ENCODE measurements around the gene TNP2.

TNP2 gene

DNA sequence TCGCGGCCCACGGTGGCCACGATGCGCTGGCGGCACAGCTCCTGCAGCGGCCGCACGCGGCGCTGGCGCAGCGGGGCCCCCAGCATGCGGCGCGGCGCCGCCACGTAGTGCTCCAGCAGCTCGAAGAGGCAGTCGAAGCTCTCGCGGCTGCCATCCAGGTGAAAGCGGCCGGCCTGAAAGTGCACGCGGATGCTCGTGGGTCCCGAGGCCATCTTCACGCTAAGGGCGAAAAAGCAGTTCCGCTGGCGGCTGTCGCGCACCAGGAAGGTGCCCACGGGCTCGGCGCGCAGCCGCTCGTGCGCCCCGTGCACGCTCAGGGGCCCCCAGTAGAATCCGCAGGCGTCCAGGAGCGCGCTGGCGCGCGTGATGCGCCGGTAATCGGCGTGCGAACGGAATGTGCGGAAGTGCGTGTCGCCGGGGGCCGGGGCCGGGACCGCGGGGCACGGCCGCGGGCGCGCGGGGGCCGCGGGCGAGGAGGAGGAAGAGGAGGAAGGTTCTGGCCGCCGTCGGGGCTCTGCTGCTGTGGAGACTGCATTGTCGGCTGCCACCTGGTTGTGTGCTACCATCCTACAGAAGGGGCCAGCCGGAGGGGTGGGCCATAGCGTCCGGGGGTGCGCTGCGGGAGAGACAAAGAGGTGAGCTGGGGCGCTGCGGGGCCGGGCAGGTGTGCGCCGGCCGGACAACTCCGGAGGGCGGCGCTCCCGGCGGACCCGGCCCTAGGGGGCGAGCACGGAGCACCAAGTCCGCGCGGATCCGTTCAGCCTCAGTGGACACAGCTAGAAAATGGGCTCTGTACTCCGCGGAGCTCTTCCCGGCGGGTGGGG is 14.0 kb downstream of the TNP2 start:
- no peak for DNase-seq

DNA sequence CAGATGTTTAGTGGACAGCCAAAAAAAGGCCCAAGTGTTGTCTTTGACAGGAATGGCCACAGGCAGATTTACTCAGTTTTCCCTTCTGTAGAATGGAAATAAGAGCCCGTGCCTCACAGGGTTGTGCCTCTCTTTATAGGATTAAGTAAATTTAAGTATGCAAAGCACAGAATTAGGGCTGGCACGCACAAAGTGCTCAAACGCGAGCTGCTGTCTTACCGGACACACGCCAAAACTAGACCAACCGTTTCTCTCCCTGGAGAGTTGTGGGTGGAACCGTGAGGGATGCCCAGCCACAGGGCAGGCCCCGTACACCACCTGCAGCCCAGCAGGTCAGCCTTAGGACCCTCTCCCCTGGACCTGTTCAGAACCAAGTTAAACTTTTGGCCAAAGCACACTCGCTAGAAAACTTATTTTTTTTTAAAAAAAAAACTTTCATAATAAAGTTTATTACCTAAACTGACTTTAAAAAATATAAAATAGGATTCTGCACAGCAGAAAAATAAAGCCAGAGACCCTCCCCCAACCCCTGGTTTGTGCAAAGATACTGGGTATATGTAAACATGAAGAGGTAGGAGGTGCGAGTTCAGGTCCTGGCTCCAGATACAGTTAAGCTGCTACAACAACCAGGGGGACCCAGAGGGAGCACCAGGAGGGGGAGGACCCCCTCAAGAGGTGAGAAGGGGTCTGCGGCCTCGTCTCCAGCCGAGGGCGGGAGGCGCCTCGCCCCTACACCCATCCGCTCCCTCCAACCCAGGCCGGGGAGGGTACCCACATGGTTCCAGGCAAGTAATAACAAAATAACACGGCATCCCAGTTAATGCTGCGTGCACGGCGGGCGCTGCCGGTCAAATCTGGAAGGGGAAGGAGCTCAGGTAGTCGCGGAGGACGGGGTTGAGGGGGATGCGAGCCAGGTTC is 14.9 kb downstream of the TNP2 start:
- DNase-seq = no peak

DNA sequence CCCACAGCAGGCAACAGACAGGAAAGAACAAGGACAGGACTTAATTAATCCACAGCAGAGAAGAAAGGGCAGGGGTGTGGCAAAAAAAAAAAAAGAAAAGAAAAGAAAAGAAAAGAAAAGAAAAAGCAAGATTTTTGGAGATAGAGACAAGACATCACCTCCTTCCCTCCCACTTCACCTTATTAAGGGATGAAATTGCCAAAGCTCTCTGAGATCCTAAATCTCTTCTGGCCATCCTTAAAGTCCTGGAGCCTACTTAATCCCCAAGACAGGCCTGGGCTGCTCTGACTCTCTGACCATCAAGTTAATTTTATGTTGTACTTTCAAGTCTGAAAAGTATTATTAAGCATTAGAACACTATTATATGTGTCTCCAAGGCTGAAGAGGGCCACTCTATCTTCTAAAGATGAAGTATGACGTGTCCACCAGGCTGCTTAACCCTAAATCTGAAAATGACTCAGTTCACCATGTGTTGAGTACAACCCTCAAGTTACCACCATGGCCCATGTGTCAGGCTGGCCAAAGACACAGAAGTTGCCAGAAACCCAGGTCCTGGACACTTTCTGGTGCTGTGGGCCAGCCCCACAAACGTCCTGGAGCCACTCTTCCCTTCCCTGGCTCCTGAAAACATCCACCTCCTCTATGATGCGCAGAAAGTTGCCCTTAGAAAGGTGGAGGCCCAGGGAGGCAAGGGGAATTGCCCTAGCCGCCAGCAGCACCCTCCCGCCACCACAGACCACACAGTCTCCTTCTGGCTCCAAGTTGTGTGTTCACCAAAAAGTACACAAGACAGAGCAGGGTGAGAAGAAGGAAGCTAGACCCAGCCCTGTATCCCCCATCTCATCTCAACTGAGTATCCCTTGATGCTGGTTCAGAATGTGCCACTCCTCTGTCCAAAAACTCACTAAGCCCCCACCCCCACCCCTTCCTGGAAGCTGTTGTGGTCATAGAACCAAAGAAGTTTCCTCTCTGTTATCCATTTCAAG is 15.8 kb downstream of the TNP2 start:
- DNase-seq = no peak

DNA sequence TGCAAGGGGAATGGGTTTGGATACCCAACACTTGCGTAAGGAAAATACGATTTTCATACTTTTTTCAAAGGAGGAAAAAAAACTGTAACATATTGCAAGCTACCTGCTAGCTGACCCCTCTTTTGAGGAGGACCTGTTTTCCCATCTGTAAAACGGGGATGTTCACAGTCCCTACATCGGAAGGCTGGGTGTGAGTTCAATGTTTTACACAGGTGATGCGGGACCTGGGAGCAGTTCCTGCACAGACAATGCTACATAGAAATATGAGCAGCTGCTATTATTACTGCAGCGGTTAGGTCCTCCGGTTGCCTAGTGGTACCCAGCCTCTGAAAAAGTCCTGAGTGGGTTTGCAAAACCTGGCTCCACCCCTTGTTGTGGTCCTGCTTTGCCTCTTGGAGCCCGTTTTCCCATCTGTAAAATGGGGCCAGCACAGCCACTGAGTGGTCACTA is 16.6 kb downstream of the TNP2 start:
- no peak for DNase-seq

DNA sequence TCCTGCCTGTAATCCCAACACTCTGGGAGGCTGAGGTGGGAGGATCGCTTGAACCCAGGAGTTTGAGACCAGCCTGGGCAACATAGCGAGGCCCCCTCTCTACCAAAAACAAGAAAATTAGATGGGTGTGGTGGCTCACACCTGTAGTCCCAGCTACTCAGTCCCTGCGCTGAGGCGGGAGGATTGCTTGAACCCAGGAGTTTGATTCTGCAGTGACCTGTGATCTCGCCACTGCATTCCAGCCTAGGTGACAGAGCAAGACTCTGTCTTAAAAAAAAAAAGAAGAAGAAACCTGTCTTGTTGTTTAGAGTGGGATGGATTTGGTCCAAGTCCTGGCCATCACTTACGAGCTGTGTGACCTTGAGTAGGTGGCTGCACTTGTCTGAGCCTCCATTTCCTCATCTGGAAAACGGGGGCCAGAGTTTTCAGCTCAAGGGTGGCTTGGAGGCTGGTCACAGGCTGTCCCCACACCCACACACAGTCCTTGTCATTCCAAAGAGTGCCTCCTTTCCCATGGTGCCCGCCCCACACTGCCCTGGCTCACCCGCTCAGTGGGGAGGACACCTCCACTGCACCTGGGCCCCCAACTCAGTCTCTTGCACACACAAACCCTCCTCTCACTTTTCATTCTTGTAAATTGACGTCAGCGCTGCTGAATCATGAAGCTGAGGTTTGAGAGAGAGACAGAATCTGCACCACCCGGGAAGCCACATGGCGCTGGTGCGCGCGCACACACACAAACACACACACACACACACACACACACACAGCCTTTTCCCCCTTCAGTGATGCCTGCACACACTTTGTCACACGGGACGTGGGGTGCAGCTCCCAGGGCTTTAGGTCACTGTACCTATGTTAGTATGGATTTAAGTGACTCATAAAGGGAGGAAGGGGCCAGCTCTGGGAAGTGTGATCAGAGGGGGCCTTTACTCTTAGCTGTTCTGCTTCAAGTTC is 17.3 kb downstream of the TNP2 start:
- no peak for DNase-seq

DNA sequence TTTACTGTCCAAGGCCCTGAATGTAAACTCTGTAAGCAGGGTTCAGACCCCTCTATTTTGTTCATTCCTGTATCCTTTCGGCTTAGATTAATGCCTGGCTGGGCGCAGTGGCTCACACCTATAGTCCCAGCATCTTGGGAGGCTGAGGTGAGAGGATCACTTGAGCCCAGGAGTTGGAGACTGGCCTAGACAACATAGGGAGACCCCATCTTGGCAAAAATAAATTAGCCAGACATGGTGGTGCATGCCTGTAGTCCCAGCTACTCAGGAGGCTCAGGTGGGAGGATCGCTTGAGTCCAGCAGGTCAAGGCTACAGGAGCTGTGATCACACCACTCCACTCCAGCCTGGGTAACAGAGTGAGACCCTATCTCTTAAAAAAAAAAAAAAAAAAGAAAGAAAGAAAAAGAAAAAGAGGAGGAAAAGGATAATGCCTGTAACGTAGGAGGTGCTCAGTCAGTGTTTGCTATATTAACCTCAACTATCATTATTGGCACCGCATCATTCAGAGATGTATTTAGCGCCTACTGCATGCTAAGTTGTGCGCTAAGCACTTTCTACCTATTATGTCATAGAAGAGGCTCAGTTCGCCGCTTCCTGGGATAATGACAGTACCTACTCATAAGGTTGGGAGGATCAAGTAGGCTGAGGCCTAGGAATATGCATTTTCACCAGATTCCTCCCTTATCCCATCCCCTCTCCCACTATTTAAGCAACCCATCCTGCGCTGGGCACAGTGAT is 18.2 kb downstream of the TNP2 start:
- DNase-seq = no peak

DNA sequence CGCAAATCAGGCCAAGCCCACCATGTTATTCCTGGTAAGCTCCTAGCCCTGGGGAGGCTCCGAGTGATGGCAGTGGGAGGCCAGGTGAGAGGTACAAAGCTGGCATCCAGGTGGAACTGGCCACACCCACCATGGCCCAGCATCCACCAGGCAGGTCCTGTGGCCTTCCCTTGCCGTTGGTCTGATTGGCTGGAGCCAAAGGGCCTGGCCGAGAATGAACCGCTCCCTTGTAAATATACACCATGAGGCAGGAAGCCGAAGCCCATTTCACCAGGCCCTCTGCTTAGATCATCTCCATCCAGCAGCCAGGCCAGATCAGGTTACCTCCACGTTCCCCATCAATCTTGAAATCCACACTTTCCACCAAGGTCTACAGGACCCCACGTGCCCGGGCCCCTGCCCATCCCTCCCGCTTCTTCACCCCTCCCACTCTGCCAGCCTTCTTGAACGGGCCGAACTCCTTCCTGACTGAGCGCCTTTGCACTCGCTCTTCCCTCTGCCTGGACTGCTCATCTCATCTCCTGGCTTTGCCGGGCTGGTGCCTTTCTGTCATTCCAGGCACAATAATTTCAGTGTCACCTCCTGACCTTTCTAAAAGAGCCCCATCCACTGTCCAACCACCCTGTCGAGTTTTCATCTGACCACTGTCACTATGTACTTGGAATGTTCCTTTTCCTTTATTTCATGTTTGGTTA is 18.9 kb downstream of the TNP2 start:
- no peak for DNase-seq

DNA sequence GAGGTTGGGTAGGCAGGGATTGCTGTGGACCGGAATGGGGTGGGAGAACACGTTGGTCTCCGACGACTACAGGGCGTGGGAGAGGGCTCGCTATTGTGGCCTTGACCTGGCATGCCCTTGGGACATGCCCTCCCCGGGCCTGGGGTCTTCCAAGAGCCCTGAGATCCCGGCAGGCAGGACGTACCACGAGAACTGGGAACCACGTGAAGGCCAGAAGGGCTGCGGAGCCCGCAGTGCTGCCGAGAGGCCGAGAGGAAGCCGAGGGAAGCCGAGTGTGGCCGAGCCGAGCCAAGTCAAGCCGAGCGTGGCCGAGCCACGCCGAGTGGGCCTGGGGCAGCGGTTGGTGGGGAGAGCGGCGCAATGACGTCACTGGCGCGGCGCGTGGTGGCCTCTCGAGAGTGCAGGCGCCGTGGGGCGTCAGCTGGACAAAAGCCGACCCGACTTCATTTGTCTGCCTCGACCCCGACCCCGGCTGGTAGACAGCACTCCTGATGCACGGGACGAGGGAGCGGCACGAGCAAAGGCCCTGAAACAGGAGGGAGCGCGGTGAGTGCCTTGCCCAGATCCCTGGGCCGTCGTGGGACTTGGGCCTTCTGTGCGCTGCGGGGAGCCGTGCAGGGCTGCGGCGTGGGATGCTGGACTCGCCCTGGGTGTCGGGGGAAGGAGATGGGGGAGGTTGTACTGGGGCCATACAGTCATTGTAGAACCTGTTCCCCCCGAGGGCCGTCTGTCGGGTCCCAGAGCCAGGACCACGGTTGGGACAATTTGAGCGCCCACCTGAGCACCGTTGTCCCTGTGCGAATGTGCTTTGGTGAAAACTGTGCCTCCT is 19.7 kb downstream of the TNP2 start:
- DNase-seq = no peak

DNA sequence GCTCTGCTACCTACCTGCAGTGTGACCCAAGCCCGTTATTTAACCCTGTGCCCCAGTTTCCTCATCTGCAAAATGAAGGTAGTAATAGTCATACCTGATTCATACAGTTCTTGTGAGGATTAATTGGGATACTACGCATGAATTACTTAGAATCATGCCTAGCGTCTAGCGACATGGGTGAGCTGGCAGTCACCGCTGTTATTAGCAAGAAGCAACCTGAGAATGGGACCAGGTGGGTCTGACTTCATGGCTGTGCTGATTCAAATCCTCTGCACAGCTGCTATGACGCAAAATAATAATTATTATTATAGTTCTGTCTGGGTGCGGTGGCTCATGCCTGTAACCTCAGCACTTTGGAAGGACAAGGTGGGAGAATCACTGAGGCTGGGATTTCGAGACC is 21.0 kb downstream of the TNP2 start:
- no peak for DNase-seq

DNA sequence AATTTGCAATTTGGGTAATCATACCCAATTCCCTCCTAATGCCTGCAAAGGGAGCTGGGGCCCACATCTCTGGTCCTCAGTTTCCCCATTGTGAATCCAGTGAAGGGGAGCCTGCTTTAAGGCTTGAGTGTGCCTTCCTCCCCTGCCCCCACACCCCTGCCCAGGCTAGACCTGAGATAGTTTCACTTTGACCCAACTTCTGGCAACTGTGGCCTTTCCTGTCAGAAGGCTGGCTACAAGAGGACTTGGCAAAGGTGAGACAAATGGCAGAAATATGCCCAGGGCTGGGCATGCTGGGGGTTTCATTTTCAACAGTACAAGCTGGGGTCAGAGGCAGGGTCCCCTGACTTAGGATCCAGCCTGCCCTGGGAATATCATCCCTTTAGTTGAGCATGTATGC is 23.1 kb downstream of the TNP2 start:
- DNase-seq = no peak

DNA sequence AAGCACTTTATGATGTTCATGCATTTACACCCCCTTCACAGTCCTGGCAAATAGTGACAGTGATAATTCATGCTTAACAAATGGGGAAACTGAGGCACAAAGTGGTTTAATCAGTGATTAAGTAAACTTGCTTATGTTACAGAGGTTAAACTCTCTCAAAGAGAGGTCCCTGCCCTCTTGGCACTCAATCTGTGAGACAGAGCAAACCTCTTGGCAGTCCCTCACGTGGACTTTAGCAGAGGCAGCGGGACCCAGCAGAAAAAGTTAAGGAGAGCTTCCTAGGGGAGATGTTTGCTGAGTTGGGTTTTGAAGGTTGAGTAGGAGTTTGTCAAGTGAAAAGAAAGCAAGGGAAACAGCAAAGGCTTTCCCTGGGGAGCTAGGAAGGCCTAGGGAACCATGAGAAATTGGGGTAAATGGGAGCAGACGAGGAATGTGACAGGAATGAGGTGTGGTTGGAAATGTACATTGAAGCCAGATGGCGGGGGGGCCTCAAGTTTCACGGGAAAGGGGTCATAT is 23.8 kb downstream of the TNP2 start:
- no peak for DNase-seq

DNA sequence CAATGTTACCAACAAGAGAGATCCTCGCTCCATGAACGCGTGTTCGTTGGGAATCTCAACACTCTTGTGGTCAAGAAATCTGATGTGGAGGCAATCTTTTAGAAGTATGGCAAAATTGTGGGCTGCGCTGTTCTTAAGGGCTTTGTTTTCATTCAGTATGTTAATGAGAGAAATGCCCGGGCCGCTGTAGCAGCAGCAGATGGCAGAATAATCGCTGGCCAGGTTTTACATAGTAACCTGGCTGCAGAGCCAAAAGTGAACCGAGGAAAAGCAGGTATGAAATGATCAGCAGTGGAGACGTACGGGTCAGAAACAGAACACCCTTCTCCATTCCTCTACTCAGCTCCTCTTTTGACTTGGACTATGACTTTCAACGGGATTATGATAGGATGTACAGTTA is 26.5 kb downstream of the TNP2 start:
- no peak for DNase-seq

DNA sequence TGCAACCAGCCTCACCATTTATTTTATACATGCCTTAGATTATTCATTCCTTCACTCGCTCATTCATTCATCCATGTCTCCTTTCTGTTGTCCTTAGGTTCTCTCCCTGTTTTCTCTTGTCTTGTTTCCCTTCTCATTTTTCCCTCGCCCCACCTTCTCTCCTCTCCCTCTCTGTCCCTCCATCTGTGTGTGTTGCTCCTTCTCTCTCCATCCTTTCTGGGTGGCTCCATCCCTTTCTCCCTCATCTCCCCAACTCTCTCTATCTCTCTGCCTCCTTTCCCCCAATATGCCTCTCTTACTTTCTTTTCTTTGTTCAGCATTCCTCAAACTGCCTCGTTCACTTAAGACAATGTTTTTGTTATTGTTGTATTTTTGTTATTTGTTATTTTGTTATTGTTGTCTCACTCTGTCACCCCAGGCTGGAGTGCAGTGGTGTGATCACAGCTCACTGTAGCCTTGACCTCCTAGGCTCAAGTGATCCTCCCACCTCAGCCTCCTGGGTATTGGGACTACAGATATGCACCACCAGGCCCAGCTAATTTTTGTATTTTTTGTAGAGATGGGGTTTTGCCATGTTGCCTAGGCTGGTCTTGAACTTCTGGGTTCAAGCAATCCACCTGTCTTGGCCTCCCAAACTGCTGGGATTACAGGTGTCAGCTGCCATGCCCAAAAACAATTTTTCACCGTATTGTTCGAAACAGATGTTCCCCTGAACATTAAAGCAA is 27.5 kb downstream of the TNP2 start:
- DNase-seq = no peak

DNA sequence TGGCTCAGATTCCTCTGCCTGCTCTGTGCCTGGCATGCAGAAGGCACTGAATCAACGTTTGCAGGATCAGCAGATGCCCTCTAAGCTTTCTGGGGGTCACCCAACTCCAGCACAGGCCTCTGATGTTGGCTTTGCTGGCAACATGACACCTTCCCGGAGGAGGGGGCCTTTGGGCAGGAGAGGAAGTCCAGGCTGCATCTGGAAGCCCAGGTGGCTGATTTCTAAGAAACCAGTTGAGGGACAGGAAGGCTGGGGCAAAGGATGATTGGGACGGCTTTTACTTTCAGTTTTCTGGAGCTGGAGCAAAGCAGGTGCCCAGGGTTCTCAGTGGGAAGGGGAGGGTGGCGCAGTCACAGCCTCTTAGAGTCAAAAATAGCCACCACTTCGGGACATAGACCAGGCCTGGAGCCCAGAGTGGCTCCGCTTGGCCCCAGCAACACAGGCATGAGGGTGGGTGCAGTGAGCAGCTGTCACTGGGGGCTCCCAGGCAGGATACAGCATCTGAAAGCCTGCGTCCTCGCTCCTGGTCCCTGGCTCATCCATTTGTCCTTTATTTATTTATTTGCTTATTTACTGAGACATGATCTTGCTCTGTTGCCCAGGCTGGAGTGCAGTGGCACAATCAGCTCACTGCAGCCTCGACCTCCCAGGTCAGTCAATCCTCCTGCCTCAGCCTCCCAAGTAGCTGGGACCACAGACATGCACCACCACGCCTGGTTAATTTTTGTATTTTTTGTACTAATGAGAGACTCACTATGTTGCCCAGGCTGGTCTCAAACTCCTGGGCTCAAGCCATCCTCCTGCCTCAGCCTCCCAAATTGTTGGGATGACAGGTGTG is 28.3 kb downstream of the TNP2 start:
- no peak for DNase-seq

DNA sequence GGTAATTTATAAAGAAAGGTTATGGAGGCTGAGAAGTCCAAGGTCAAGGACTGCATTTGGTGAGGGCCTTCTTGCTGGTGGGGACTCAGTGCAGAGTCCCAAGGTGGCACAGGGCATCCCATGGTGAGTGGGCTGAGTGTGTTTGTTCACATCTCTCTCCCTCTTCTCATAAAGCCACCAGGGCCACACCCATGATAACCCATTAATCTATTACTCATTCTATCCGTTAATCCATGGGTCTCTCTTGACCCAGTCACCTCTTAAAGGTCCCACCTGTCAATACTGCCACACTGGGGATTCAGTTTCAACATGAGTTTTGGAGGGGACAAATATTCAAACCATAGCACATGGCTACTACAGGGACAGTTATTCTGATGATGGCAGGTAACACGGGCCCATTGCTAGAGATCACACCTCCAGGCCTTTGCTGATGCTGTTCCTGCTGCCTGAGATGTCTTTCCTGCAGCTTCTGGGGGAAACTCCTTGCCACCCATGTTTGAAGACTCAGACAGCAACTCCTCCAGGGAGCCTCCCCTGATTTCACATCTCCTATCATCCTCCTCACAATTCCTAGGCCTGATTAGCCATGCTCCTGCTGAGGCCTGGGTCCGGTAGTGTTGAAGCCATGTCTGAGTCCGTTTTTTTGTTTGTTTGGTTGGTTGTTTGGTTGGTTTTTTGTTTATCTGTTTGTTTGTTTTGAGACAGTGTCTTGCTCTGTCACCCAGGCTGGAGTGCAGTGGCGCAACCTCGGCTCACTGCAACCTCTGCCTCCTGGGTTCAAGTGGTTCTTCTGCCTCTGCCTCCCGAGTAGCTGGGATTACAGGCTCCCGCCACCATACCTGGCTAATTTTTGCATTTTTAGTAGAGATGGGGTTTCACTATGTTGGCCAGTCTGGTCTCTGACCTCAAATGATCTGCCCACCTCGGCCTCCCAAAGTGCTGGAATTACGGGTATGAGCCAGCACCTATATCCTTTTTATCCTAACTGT is 29.2 kb downstream of the TNP2 start:
- DNase-seq = no peak

Measured in SHP77 treated with DMSO at 0.1 percent for 48 hours (cell line).